Measurements from ENCODE around the gene TIMM8B. TPM values are rescaled to one million over a fixed set of nuclear protein-coding genes. Genes with fewer than 3 reads are reported as not detected.
A peak's percentile ranks its signal among the peaks of the same experiment; 100 is the strongest.

TIMM8B gene
- total and polyA plus RNA-seq, 9 of the 15 experiments (the other 6 are each of a cell fraction or from before 2014, with no cell fraction given): 95.8 to 338 (median 145) TPM

DNA sequence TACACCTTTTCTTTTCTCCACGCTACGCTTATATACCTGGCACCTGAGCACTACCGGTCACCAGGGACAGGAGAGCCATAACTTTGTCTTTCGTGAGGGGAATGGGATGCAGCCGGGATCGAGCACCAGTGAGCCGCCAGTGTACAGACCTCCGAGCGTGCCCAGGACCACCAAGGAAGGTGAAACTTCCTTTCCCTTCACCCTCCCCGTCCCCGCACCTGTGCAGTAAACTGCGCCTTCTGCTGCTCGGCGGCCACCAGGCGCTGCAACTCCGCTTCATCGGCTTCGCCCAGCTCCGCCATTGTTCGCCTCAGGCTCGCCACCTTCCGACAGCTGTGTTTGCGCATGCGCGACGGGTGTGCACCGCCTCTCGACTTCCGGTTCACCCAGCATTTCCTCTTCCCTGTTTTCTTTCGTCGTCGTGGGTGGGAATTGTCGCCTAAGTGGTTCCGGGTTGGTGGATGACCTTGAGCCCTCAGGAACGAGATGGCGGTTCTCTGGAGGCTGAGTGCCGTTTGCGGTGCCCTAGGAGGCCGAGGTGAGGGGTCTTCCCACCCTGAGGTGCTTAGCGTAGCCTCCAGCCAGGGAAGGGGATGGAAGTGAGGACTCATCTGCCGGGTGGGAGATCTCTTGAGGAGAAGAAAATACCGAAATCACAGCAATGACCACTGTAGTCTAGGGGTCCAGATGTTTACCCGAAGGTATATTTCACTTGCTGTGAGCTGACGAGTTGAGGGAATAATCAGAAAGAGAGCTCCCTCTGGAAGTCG is at the start of gene TIMM8B, which contains the start of gene SDHD (continued):
- TF ChIP-seq FOS (IDR thresholded peaks at IDR 0.05; ENCODE audit: extremely low read depth, insufficient read length) (peak; percentile 59), RBM15 (IDR thresholded peaks at IDR 0.05; ENCODE audit: insufficient read depth, low read length) (no peak), ETS1 (conservative IDR thresholded peaks at IDR 0.05; ENCODE audit: control insufficient read depth, low read depth, low read length) (peak; percentile 59; the same call in 1 of the 2 replicates), NCOR1 (IDR thresholded peaks at IDR 0.05) (0 out of 2 replicates have a peak, but pooled peaks have one; percentile 24), PHB2 (IDR thresholded peaks at IDR 0.05; ENCODE audit: low read depth) (0 out of 2 replicates have a peak, but pooled peaks have one; percentile 38), KLF16 (IDR thresholded peaks at IDR 0.05) (no peak), ZNF263 (CRISPR knock-in tag; IDR thresholded peaks at IDR 0.05; ENCODE audit: borderline replicate concordance) (peak; percentile 38; the same call in 1 of the 2 replicates), CHD2 (IDR thresholded peaks at IDR 0.05; ENCODE audit: low read depth, low read length) (peak; percentile 4; the same call in 1 of the 2 replicates), ZFX (CRISPR knock-in tag; IDR thresholded peaks at IDR 0.05) (peak; percentile 60; the same call in 1 of the 2 replicates), ZNF146 (CRISPR knock-in tag; IDR thresholded peaks at IDR 0.05; ENCODE audit: unreplicated experiment) (no peak), SAP30 (IDR thresholded peaks at IDR 0.05; ENCODE audit: borderline replicate concordance, insufficient read depth, low read depth, low read length, poor library complexity, severe bottlenecking) (peak; percentile 25), HNRNPK (IDR thresholded peaks at IDR 0.05; ENCODE audit: low read depth, low read length, poor library complexity, severe bottlenecking) (no peak), SP1 (CRISPR knock-in tag; IDR thresholded peaks at IDR 0.05) (peak; percentile 84; the same call in 1 of the 2 replicates), DIDO1 (tag; IDR thresholded peaks at IDR 0.05; ENCODE audit: low read depth) (peak; percentile 75), RBM22 (IDR thresholded peaks at IDR 0.05; ENCODE audit: low read depth, low read length, poor library complexity, severe bottlenecking) (peak; percentile 80), JUND (IDR thresholded peaks at IDR 0.05; ENCODE audit: borderline replicate concordance, low read depth, low read length) (peak; percentile 62), JUND (tag; IDR thresholded peaks at IDR 0.05; ENCODE audit: borderline replicate concordance, low read depth, low read length) (no peak; the same call in 1 of the 3 replicates), RBM17 (IDR thresholded peaks at IDR 0.05; ENCODE audit: borderline replicate concordance, low read depth, low read length) (no peak), BCOR (IDR thresholded peaks at IDR 0.05) (peak; percentile 97), POLR2H (tag; IDR thresholded peaks at IDR 0.05; ENCODE audit: low read depth) (peak; percentile 87), NRF1 (conservative IDR thresholded peaks at IDR 0.05 in 1 of 2, IDR thresholded peaks at IDR 0.05 in 1 of 2) (peak; percentile 97 to 98), SNIP1 (IDR thresholded peaks at IDR 0.05; ENCODE audit: low read depth) (peak; percentile 99)
- TF ChIP-seq, protein P1, sequence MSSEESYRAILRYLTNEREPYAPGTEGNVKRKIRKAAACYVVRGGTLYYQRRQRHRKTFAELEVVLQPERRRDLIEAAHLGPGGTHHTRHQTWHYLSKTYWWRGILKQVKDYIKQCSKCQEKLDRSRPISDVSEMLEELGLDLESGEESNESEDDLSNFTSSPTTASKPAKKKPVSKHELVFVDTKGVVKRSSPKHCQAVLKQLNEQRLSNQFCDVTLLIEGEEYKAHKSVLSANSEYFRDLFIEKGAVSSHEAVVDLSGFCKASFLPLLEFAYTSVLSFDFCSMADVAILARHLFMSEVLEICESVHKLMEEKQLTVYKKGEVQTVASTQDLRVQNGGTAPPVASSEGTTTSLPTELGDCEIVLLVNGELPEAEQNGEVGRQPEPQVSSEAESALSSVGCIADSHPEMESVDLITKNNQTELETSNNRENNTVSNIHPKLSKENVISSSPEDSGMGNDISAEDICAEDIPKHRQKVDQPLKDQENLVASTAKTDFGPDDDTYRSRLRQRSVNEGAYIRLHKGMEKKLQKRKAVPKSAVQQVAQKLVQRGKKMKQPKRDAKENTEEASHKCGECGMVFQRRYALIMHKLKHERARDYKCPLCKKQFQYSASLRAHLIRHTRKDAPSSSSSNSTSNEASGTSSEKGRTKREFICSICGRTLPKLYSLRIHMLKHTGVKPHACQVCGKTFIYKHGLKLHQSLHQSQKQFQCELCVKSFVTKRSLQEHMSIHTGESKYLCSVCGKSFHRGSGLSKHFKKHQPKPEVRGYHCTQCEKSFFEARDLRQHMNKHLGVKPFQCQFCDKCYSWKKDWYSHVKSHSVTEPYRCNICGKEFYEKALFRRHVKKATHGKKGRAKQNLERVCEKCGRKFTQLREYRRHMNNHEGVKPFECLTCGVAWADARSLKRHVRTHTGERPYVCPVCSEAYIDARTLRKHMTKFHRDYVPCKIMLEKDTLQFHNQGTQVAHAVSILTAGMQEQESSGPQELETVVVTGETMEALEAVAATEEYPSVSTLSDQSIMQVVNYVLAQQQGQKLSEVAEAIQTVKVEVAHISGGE (CRISPR knock-in tag; IDR thresholded peaks at IDR 0.05): peak in 2 of 3 experiments; percentile 44 to 92; a peak in 4 of 6 replicates
